ENCODE measurements around the gene WDR27.
A peak's percentile ranks its signal among the peaks of the same experiment; 100 is the strongest.

The WDR27 gene

DNA sequence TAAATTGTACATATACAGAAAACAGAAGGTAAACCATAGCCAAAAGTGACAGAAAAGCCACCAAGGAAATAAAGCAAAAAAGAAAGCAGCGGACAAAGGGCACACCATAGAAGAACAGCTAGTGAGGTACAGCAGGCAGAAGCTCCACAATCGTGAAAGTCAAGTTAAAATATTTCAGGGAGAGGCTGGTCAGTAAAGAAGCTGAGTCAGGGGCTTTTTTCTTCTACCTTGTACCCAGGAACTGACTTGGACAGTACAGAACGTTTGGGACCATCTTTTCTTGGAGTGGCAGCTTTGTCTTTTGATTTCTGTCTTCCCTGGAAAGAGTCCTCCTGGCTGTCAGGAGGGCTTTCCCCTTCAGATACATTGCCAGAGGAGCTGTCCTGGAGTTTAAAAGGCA is 8.2 kb upstream of the WDR27 start (continued):
- TF ChIP-seq ZNF404 (tag by site-specific recombination; IDR thresholded peaks at IDR 0.05) (no peak), ZNF777 (tag by site-specific recombination; IDR thresholded peaks at IDR 0.05; ENCODE audit: borderline replicate concordance) (no peak), ZFP3 (tag by site-specific recombination; IDR thresholded peaks at IDR 0.05; ENCODE audit: low read depth) (no peak), ZNF76 (tag by site-specific recombination; IDR thresholded peaks at IDR 0.05; ENCODE audit: borderline replicate concordance, low read depth) (no peak), ZNF155 (tag by site-specific recombination; IDR thresholded peaks at IDR 0.05) (no peak), ZNF10 (tag by site-specific recombination; IDR thresholded peaks at IDR 0.05) (no peak)
- TF ChIP-seq, protein P1, sequence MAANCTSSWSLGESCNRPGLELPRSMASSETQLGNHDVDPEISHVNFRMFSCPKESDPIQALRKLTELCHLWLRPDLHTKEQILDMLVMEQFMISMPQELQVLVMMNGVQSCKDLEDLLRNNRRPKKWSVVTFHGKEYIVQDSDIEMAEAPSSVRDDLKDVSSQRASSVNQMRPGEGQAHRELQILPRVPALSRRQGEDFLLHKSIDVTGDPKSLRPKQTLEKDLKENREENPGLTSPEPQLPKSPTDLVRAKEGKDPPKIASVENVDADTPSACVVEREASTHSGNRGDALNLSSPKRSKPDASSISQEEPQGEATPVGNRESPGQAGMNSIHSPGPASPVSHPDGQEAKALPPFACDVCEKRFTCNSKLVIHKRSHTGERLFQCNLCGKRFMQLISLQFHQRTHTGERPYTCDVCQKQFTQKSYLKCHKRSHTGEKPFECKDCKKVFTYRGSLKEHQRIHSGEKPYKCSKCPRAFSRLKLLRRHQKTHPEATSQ (tag by site-specific recombination; IDR thresholded peaks at IDR 0.05), result no peak
- TF ChIP-seq, protein P2, sequence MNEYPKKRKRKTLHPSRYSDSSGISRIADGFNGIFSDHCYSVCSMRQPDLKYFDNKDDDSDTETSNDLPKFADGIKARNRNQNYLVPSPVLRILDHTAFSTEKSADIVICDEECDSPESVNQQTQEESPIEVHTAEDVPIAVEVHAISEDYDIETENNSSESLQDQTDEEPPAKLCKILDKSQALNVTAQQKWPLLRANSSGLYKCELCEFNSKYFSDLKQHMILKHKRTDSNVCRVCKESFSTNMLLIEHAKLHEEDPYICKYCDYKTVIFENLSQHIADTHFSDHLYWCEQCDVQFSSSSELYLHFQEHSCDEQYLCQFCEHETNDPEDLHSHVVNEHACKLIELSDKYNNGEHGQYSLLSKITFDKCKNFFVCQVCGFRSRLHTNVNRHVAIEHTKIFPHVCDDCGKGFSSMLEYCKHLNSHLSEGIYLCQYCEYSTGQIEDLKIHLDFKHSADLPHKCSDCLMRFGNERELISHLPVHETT (tag by site-specific recombination; IDR thresholded peaks at IDR 0.05), result no peak
- TF ChIP-seq, protein P3, sequence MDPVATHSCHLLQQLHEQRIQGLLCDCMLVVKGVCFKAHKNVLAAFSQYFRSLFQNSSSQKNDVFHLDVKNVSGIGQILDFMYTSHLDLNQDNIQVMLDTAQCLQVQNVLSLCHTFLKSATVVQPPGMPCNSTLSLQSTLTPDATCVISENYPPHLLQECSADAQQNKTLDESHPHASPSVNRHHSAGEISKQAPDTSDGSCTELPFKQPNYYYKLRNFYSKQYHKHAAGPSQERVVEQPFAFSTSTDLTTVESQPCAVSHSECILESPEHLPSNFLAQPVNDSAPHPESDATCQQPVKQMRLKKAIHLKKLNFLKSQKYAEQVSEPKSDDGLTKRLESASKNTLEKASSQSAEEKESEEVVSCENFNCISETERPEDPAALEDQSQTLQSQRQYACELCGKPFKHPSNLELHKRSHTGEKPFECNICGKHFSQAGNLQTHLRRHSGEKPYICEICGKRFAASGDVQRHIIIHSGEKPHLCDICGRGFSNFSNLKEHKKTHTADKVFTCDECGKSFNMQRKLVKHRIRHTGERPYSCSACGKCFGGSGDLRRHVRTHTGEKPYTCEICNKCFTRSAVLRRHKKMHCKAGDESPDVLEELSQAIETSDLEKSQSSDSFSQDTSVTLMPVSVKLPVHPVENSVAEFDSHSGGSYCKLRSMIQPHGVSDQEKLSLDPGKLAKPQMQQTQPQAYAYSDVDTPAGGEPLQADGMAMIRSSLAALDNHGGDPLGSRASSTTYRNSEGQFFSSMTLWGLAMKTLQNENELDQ (tag by site-specific recombination; IDR thresholded peaks at IDR 0.05; ENCODE audit: low read depth), result no peak

DNA sequence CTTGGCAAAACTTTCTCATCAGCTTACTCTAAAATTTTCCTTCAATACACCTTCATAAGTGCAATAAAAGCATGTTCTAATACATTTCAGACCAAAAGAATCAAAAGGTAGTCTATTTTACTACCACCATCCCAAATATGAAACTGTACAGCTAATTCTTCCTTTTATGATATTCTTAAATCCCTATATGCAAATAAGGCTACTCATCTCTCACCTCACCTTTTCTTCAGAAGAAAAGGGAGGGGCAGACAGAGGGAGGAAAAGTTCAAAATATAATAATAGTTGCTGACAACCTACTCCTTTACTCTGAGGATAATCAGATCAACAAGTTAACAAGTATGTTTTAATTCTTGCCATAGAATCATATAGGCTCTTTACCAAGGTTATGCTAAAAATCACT is 7.5 kb upstream of the WDR27 start:
- peaks cover 42 to 86% of the 10 kb centered on the region in 2 experiments for H3K36me3 ChIP-seq (ENCODE audit: control insufficient read depth in 2 of 2, insufficient read depth in 1 of 2, low read length in 2 of 2)
- POLR2A ChIA-PET, result no interaction called here
- H3K4me1 ChIP-seq (ENCODE audit: control insufficient read depth, insufficient read depth, low read length), result 0 out of 2 replicates have a peak, but pooled peaks cover under 1% of the 10 kb centered on the region
- H3K27ac ChIP-seq (ENCODE audit: extremely low read depth, low read depth, low read length), result no peak overlapping the region
- no peaks in the 10 kb centered on the region for H3K9me3 ChIP-seq (ENCODE audit: control insufficient read depth, insufficient read depth, low read depth, low read length)
- H3K4me3 ChIP-seq (ENCODE audit: low read depth, low read length), result no peak overlapping the region
- TF ChIP-seq ZNF350 (tag by site-specific recombination; IDR thresholded peaks at IDR 0.05) (no peak), PRDM1 (tag by site-specific recombination; IDR thresholded peaks at IDR 0.05) (peak; percentile 68; the same call in 1 of the 2 replicates), ZNF530 (tag by site-specific recombination; IDR thresholded peaks at IDR 0.05; ENCODE audit: low read depth) (no peak), ZNF211 (tag by site-specific recombination; IDR thresholded peaks at IDR 0.05; ENCODE audit: low read depth) (no peak), ZNF561 (tag by site-specific recombination; IDR thresholded peaks at IDR 0.05; ENCODE audit: borderline replicate concordance) (no peak), ZNF629 (tag by site-specific recombination; IDR thresholded peaks at IDR 0.05) (no peak), SCRT2 (tag by site-specific recombination; IDR thresholded peaks at IDR 0.05) (peak; percentile 40; the same call in 1 of the 2 replicates), ZNF514 (tag by site-specific recombination; IDR thresholded peaks at IDR 0.05) (no peak), YY1 (tag by site-specific recombination; IDR thresholded peaks at IDR 0.05) (no peak), ZNF76 (tag by site-specific recombination; IDR thresholded peaks at IDR 0.05; ENCODE audit: borderline replicate concordance, low read depth) (no peak)
- TF ChIP-seq, protein P4, sequence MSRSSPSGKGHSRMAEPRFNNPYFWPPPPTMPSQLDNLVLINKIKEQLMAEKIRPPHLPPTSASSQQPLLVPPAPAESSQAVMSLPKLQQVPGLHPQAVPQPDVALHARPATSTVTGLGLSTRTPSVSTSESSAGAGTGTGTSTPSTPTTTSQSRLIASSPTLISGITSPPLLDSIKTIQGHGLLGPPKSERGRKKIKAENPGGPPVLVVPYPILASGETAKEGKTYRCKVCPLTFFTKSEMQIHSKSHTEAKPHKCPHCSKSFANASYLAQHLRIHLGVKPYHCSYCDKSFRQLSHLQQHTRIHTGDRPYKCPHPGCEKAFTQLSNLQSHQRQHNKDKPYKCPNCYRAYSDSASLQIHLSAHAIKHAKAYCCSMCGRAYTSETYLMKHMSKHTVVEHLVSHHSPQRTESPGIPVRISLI (tag by site-specific recombination; IDR thresholded peaks at IDR 0.05), result no peak
- CTCF ChIA-PET, result interaction anchor here (1.4 to 2.4 kb wide), 2 partner anchors 10 to 13 kb away, joined by 3 to 21 read pairs; no protein-coding TSS in a partner anchor

Data from HEK293 (cell line).